IPS DF 19.7 (cell line): ENCODE data around the gene SPOCD1.
A peak's percentile ranks its signal among the peaks of the same experiment; 100 is the strongest.

ENCODE experiments used
- DNase-seq: peaks from one replicate; pipeline ENCODE4 v3.0.0-alpha.2; 2013; ENCODE audit warnings: low read depth, low spot score

SPOCD1 gene

DNA sequence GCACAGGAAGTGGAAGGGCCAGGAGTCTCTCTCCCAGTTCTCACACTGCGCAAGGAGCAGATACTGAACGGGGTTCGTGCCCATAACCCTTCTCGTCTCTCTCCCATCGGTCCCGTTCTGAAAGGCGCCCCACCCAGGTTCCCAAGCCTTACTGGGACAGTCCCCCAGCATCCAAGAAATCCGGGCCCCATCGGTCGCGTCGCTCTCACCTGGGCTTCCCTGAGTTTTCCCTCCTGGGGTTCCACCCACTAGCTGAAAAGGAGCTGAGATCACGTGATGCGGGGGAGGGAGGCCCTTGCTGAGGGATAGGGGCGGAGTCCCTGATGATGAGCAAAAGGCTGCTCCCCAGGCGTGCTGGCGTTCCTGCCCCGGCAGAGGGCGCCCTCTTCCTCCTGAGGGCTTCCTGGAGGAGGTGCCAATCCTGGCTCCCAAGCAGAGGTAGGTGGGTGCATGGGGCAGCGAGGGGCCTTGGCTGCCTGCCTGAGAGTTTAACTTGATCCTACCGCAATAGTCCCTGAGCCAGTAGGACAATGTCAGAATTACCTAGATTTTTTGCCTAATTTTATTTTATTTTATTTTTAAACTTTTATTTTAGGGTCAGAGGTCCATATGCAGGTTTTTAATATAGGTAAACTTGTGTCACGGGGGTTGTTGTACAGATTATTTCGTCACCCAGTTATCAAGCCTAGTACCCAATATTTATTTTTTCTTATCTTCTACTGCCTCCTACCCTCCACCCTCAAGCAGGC is at the start of gene SPOCD1:
Gene SPOCD1 (minus strand): TSS at position 271 of the 749 bp plus-strand sequence. CDS start 689 bp downstream, outside the sequence.
- peak; percentile 75 for DNase-seq

DNA sequence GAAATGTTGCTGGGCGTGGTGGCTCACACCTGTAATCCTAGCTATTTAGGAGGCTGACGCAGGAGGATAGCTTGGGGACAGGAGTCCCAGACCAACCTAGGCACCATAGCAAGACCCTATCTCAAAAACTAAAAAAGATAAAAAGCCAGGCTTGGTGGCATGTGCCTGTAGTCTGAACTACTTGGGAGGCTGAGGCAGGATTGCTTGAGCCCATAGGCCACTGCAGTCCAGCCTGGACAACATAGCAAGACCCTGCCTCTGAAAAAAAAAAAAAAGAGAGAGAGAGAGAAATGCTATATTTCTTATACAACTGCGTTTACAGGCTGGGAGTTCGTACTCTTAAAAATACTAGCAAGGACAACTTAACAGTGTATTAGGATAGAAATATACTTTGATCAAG is 46.2 kb upstream of the SPOCD1 start:
- DNase-seq, result no peak

DNA sequence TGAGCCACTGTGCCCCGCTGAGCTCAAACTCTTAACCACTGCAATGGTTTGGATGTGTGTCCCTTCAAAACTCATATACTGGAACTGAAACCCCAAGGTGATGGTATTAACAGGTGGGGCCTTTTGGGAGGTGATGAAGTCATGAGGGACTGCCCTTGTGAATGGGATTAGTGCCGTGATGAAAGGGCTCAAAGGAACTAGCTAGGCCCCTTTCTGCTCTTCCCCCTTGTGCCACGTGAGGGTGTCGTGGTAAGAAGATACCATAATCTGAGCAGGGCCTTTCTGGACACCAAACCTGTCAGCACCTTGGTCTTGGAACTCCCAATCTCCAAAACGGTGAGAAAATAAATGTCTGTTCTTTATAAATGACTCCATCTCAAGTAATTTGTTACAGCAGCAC is 45.5 kb upstream of the SPOCD1 start:
- DNase-seq, result no peak

DNA sequence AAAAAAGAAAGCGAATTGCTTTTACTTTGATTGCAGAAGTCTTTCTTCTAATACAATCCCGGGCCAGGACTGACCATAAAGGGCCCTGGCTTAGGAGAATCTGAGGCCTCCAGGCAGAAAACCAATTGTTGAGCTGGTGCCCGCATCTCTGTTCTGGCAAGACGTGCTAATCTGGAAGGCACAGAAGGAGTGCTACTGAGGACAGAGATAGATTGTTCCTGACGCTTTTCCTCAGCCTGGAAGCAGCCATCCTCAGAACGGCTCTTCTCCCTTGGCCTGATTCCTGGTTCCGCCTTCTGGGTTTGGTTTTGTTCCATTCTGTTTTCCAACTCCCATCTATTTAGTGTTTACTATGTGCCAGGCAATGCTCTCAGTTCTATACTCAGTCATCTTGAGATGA is 44.8 kb upstream of the SPOCD1 start:
- DNase-seq, result no peak

DNA sequence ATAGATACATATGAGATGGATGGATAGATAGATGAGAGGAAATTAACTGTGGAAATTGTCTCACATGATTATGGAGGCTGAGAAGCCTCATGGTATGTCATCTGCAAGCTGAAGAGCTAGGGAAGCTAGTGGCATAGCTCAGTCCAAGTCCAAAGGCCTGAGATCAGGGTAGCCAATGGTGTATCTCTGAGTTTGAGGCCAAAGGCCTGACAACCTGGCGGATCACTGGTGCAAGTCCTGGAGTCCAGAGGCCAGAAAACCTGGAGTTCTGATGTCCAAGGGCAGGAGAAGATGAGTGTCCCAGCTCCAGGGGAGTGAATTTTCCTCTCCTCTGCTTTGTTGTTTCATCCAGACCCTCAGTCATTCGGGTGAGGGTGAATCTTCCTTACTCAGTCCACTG is 43.9 kb upstream of the SPOCD1 start:
- no peak for DNase-seq

DNA sequence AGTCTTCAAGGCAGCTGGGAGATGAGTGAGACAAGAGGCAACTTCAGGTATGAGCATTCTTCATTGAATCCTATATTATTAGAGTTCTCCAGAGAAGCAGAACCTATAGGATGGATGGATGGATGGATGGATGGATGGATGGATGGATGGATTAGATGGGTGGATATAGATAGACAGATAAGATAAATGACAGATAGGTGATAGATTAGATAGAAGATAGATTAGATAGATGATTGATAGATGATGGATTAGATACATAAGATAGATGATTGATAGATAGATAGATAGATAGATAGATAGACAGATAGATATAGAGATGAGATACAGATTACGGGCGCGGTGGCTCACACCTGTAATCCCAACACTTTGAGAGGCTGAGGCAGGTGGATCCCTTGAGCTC is 43.2 kb upstream of the SPOCD1 start:
- DNase-seq, result no peak

DNA sequence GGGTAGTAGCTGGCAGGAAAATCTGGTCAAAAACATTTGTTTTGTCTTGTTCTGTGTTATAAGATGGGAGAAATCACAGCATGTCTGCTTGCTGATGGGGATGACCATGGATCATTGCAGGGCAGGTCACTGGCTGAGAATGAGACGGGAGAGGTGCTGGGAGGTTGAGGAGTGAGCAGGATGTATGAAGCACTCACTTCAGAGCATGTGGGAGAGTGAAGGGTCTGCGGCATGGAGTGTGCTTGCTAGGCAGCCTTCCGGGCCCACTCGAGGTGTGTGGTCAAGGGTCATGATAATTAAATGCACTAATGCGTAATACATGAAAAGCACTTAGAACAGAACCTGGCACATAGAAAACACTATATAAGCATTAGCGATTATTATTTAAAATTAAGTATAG is 42.0 kb upstream of the SPOCD1 start:
- DNase-seq, result no peak

DNA sequence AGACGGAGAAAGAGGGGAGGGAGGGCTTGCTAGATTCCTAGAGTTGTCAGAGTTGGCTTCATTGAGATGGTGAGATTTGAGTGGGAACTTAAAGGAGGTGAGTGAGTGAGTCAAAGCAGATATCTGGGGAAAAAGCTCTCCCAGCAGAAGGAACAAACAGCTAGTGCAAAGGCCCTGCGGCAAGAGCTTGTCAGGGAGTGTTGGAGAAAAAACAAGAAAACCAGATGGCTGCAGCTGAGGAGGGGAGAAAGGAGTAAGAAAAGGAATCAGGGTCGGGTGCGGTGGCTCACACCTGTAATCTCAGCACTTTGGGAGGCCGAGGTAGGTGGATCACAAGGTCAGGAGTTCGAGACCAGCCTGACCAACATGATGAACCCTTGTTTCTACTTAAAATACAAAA is 40.3 kb upstream of the SPOCD1 start:
- DNase-seq, result no peak

DNA sequence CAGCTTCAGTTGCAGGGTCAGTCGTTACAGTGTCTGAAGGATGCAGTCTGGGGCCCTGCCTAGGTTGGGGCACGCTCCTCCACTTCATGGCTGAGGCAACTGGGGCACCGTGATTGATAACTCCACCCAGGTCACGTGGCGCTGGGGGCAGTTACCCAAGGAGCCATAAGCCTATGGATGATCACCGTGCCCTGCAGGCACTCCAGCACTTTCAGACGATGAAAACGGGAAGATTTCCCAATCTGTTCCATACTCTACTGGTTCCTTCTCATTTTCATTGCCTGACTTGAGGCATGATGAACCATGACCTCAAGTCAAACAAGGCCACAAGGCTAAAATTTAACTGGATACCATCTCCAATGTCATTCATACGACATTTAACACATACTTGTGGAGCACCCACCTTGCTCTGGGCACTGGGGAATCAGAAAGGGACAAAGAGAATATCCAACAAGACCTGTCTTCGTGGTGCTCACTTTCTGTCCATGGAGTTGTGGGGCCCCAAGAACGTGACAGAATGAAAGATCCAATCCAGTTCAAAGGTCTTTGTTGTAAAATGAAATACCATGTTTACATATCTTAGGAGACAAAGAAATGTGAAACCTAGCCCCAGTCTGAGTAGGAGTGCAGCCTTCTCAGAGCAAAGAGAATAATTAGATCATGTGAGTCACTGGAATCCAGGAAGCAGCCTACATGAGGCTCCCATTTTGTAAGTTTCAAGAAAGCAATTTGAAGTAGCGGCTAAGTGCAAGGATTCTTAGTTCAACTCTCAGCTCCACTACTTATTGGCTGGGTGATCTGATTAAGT is 39.4 kb upstream of the SPOCD1 start:
- no peak for DNase-seq

DNA sequence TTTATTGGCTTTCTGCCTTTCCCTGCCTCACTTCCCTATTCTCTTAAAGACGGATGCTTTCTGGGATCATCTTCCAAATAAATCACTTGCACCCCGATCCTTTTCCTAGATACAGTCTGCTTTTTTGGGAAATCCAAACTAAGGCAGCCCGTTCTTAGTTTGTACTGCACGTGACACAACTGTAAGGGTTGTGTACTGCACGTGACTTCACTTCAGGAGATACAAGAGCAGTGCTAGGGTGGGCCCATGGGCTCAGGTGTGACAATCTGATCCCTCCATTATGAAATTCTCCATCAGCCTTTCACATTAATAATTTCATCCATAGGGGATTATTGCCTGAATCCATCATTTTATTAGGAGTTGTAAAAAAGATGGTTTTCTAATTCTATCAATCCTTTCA is 33.8 kb upstream of the SPOCD1 start:
- DNase-seq, result no peak

DNA sequence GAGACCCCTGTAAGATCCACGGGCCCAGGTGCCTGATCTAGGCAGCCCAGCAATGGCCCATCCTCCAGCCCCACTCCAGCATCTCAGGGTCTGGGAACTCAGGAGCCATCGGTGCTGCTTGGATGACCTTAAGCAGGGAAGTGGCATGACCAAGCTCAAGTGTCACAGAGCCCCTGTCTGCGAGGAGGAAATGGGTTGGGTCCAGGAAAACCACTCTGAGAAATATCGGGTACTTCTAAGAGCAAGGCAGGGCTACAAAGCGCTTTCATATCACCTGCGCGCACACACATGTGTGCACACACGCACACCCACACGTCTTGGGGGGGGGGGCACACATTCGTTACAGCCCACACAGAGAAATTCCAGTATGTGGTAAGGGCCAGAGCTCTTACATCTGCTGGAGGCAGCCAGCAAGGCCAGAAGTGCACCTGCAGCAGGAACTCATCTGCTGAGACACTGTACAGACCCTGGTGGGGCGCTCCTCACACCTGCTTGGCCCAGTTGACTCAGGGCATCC is 32.6 kb upstream of the SPOCD1 start:
- DNase-seq, result no peak

DNA sequence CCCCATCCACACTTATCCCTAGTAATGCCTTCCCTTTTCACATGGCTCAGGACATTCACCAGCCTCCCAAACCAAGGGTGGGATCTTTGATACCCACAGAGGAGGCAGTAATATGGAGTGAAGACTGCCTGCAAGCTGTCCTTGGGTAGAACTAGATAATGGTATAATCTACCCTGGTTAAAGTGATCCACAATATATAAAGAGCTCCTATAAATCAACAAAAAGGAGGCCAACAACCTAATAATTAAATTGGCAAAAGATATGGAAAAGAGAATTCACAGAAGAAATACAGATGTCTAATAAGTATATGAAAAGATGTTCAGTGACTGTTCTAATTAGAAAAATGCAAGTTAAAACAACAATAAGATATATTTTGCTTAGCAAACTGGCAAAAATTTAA is 30.7 kb upstream of the SPOCD1 start:
- DNase-seq, result no peak

DNA sequence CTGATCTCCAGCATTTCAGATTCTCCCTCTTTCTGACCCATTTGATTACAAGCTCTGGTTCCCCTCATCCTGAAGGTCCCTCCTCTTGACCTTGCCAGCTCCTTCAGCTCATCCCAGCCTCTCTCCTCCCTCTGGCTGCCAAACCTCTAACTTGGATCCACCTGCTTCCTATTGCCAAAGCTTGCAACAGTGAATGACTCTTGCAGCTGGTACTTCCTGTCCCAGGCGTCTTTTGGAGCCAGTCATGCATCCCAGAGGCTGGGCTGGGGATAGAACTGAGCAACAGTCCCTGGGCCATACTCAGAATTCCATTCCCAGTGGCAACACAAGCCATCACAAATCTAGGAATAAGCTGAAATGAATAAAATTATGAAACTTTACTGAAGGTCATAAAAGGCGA is 27.7 kb upstream of the SPOCD1 start:
- no peak for DNase-seq

DNA sequence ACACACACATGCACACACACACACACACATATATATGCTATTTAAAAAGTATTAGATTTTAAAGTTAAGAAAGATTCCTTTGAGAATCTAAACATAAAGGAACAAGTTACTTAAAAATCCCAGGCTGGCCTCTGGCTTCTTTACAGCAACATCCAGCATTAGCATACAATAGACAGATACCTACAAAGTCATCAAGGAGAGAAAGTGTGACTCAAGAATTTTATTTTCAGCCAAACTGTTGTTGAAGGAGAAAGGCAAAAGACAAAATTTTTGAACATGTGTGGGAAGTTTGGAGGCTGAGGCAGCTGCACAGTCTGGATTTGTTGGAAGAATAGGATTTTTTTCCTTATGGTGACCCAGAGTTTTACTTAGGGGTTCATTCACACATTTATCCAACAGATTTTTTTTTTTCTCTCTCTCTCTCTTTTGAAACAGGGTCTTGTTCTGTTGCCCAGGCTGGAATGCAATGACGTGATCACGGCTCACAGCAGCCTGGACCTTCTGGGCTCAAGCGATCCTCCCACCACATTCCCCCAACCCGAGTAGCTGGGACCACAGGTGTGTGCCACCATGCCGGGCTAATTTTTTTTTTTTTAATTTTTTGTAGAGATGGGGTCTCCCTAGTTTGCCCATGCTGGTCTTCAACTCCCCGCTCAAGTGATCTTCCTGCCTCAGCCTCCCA is 24.0 kb upstream of the SPOCD1 start:
- DNase-seq, result no peak

DNA sequence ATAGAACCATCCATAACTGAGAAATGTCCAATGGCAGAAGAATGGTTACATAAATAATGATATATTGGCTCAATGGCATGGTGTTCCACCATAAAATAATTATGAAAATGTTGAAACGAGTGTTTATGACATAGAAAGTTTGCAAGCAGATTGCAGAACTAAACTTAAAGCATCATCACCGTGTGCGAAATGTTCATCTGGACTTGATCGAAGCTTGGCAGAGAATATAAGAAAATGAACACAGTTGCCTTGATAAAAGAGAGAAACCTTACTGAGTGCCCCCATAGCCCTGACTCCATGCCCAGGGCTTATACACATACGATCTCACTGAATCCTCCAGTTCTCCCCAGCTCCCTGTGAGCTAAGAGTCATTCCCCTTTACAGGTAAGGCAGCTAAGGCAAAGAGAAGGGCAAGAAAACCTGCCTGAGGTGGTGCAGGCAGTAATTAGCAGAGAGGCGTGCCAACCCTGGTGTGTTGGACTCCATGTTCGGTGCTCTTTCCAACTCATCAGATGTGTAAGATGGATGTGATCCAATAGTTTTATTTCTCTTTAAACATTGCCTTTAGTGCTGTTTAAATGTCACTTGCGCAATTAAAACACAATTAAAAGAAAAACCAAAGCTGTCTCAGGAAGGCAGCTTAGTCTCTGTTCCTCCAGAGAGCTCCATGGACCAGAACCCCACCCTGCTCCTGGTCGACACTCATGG is 21.8 kb upstream of the SPOCD1 start:
- DNase-seq, result no peak

DNA sequence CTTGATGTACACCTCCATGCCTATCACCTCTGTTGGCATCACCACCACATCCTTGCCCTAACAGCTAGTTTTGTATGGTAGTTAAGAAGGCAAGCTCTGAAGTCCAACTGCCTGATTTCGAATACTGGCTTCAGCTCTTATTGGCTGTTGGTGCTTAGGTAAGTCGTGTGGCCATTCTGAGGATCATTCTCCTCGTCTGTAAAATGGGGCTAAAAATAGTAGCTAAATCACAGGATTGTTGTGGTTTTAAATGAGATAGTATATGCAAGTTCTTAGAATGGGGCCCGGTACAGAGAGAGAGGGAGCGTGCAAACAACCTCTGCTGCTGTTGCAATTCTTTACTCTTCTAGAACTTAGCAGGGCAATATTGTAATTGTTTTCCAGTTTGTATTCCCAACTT is 20.8 kb upstream of the SPOCD1 start:
- no peak for DNase-seq

DNA sequence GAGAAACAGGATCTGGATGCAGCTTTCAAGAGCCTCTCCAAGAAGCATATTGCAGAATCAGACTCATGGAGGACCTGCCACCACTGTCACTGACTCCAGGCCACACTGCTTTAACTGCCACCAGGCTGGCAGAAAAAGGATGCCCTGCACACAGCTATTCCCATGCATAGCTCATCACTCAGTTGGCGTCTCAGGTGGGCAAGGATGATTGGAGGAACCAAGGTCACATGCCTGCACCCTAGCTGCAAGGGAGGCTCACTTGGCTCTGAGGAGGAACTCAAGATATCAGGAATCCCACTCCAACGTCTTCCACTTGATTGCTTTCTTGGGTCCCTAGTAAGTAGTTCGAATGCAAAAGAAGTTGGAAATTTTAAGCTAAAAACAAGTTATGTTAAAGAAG is 19.6 kb upstream of the SPOCD1 start:
- DNase-seq, result no peak

DNA sequence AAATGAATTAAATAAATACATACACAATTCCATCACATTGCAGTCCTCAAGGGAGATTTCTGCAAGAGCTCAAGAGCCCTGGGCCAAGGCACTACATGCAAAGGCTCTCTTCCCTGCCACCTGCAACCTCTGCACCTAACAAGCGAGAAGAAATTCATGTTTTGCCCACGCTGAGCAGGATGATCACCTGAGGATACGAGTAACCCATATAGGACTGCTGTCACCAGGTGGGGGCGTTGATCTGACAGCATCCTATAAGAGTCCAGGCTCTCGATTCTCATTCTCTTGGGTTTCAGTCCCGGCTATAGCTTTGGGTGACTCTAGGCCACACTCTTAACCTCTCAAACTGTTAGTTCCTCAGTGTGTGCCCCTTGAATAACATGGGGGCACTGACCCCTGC is 18.7 kb upstream of the SPOCD1 start:
- DNase-seq, result no peak

DNA sequence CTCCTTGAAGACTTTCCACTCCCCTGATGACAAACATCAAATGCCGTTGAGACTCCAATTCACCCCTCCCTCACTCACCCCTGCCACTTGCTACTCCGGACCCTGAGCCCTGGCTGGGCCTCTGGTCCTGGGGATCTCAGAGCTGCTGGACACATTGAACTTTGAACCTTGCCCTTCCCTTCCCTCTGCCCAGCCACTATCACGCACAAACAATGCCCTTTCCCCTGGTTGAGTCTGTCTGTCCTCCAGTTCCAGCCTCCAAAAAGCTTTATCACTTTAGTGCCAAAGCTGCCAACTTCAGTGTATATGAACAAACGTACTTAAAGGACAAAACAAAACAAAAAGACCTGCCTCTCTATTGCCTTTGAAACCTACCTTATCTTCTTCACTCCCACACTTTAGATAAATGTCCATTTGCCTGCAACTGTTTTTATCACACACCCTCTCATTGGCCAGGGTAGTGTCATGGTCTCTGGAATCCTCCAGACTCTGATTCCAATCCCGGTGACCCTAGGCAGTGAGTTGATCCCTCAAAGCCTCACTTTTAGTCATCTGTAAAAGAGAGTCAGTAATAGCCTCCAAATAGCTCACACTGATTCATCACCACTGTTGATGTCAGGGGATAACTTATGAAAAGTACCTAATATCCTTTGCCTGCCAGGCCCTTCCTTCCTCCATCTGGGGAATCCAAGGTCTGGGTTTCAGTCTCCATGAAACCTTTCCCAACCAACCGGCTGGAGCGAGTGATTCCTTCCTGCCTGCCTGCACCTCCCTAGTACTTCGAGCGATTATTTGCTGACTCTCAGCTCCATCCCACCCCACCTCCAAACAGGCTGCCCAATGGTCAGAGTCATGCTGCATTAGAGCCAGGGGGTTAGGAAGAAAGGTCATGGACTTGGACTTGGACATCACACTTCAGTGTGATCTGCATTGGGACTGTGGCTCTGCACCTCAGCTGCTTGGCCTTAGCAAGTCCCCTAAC is 15.9 kb upstream of the SPOCD1 start:
- no peak for DNase-seq

DNA sequence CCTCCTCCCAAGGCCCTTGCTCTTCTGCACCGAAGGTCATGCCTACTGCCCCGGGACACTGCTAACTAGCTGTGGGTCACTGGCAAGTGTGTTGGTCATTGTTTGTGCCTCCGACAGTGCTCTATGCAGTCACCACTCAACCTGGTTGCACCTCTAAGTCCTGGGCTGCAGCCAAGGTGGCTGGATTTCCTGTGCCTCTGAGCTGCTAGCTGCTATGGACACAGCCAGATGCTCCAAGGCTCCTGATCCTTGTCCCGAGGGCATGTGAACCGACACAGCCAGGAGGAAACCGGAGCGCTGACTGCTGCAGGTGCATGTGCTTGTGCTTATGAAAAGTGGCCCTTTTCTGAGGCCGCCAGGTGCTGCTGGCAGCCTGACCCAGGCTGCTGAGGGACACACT is 14.7 kb upstream of the SPOCD1 start:
- no peak for DNase-seq

DNA sequence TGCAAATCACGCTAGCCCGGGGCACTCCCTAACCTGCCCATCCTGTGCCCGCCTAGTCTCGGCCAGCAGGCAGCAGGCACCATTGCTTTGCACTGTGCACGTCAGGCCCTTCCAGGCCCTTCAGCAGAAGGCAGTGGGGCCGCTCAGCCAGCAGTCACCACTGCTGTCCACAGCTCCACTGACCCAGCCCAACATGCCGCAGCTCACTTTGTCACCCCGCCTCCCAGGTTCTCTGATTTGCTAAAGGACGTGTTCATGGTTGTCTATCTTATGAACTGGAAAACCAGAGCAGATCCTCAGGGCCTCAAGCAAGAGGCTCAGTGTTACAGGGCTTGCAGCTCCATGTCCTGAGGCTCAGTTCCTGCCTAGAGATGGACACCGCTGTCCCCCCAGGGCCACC is 14.2 kb upstream of the SPOCD1 start:
- DNase-seq, result no peak
